ENCODE data around the gene PYY.

The PYY gene

GRCh38 chr17:43924558-43924957 lies 29.2 kb downstream of the PYY start:
- WGBS, result 73% methylated on average over 2 of the region's 2 CpGs
- H3K36me3 ChIP-seq (ENCODE audit: control insufficient read depth in 1 of 2, insufficient read depth in 2 of 2, low read depth in 1 of 2, low read length in 2 of 2), result no peaks in the 10 kb centered on the region

GRCh38 chr17:43920500-43921095 lies 33.1 kb downstream of the PYY start:
- H2BK120ac ChIP-seq (ENCODE audit: low read depth, low read length), result no peak overlapping the region
- H3K27ac ChIP-seq (ENCODE audit: low read length, poor library complexity, severe bottlenecking), result no peak overlapping the region
- no peak overlapping the region for H3K23ac ChIP-seq (ENCODE audit: low read length in 2 of 2)
- H4K91ac ChIP-seq (ENCODE audit: low read length), result no peak overlapping the region
- no peaks in the 10 kb centered on the region for H3K36me3 ChIP-seq (ENCODE audit: control insufficient read depth in 1 of 2, insufficient read depth in 2 of 2, low read depth in 1 of 2, low read length in 2 of 2)
- H3K27me3 ChIP-seq (ENCODE audit: control insufficient read depth in 1 of 2, insufficient read depth in 1 of 2, low read length in 2 of 2), result peaks cover 42 to 66% of the 10 kb centered on the region in 2 experiments
- H3K4me1 ChIP-seq (ENCODE audit: control insufficient read depth, insufficient read depth, low read depth, low read length), result peaks cover 9% of the 10 kb centered on the region
- 77% methylated on average over 9 of the region's 10 CpGs for WGBS
- no peak overlapping the region for H3K14ac ChIP-seq (ENCODE audit: low read length in 2 of 2)
- DNase-seq, result no peak
- no peak overlapping the region for H2AK5ac ChIP-seq (ENCODE audit: low read length, severe bottlenecking)
- H3K18ac ChIP-seq (ENCODE audit: low read depth in 1 of 2, low read length in 2 of 2), result no peak overlapping the region
- H3K9me3 ChIP-seq (ENCODE audit: control insufficient read depth, low read length), result no peaks in the 10 kb centered on the region
- no peak overlapping the region for H3K4me3 ChIP-seq (ENCODE audit: insufficient read depth in 1 of 2, low read depth in 1 of 2, low read length in 2 of 2)
- no peak overlapping the region for H3K4me2 ChIP-seq (ENCODE audit: low read length, poor library complexity, severe bottlenecking)
- H2BK12ac ChIP-seq (ENCODE audit: low read length in 2 of 2), result no peak overlapping the region
- no peak overlapping the region for H2AFZ ChIP-seq (ENCODE audit: low read depth, low read length)
- H2BK5ac ChIP-seq (ENCODE audit: low read depth, low read length, poor library complexity, severe bottlenecking), result no peak overlapping the region
- no peak overlapping the region for H3K4ac ChIP-seq (ENCODE audit: low read depth in 1 of 2, low read length in 2 of 2)
- H3K79me1 ChIP-seq (replicated peaks; ENCODE audit: low read length, poor library complexity, severe bottlenecking), result no peaks in the 10 kb centered on the region
- no peak overlapping the region for H3K9ac ChIP-seq (ENCODE audit: low read length)
- no peak overlapping the region for H4K8ac ChIP-seq (ENCODE audit: low read length)
- H2BK15ac ChIP-seq (ENCODE audit: low read depth, poor library complexity, severe bottlenecking), result no peak overlapping the region

More at GRCh38 chr17:43924558-43924957, 29.2 kb downstream of the PYY start:
- Histone ChIP-seq H2BK15ac (ENCODE audit: low read depth, poor library complexity, severe bottlenecking) (no peak overlapping the region), H3K23ac (ENCODE audit: low read length in 2 of 2) (no peak overlapping the region), H3K4ac (ENCODE audit: low read depth in 1 of 2, low read length in 2 of 2) (no peak overlapping the region), H3K18ac (ENCODE audit: low read depth in 1 of 2, low read length in 2 of 2) (no peak overlapping the region), H3K9me3 (ENCODE audit: control insufficient read depth, low read length) (no peaks in the 10 kb centered on the region), H3K27me3 (ENCODE audit: control insufficient read depth in 1 of 2, insufficient read depth in 1 of 2, low read length in 2 of 2) (peaks cover 62 to 66% of the 10 kb centered on the region in 2 experiments), H3K79me1 (replicated peaks; ENCODE audit: low read length, poor library complexity, severe bottlenecking) (no peaks in the 10 kb centered on the region), H2BK120ac (ENCODE audit: low read depth, low read length) (no peak overlapping the region), H4K8ac (ENCODE audit: low read length) (no peak overlapping the region), H2BK12ac (ENCODE audit: low read length in 2 of 2) (no peak overlapping the region), H4K91ac (ENCODE audit: low read length) (no peak overlapping the region), H3K9ac (ENCODE audit: low read length) (no peak overlapping the region), H2AK5ac (ENCODE audit: low read length, severe bottlenecking) (no peak overlapping the region), H3K14ac (ENCODE audit: low read length in 2 of 2) (no peak overlapping the region), H2AFZ (ENCODE audit: low read depth, low read length) (no peak overlapping the region), H3K27ac (ENCODE audit: low read length, poor library complexity, severe bottlenecking) (no peak overlapping the region), H3K4me1 (ENCODE audit: control insufficient read depth, insufficient read depth, low read depth, low read length) (peaks cover 7% of the 10 kb centered on the region), H3K4me3 (ENCODE audit: insufficient read depth in 1 of 2, low read depth in 1 of 2, low read length in 2 of 2) (no peak overlapping the region), H2BK5ac (ENCODE audit: low read depth, low read length, poor library complexity, severe bottlenecking) (no peak overlapping the region), H3K4me2 (ENCODE audit: low read length, poor library complexity, severe bottlenecking) (no peak overlapping the region)
- DNase-seq, result no peak

GRCh38 chr17:43918026-43918389 lies 35.7 kb downstream of the PYY start:
- no peak overlapping the region for H4K8ac ChIP-seq (ENCODE audit: low read length)
- H4K91ac ChIP-seq (ENCODE audit: low read length), result no peak overlapping the region
- no peak overlapping the region for H3K4ac ChIP-seq (ENCODE audit: low read depth in 1 of 2, low read length in 2 of 2)
- peak overlapping the region in 1 of 2 experiments; percentile 56 for H3K4me3 ChIP-seq (ENCODE audit: insufficient read depth in 1 of 2, low read depth in 1 of 2, low read length in 2 of 2)
- H3K79me1 ChIP-seq (replicated peaks; ENCODE audit: low read length, poor library complexity, severe bottlenecking), result no peaks in the 10 kb centered on the region
- H3K27ac ChIP-seq (ENCODE audit: low read length, poor library complexity, severe bottlenecking), result no peak overlapping the region
- DNase-seq, result no peak
- no peak overlapping the region for H2BK5ac ChIP-seq (ENCODE audit: low read depth, low read length, poor library complexity, severe bottlenecking)
- H3K18ac ChIP-seq (ENCODE audit: low read depth in 1 of 2, low read length in 2 of 2), result no peak overlapping the region
- 77% methylated on average over 13 of the region's 13 CpGs for WGBS
- H3K23ac ChIP-seq (ENCODE audit: low read length in 2 of 2), result no peak overlapping the region
- H2BK120ac ChIP-seq (ENCODE audit: low read depth, low read length), result no peak overlapping the region
- peaks cover 9% of the 10 kb centered on the region for H3K4me1 ChIP-seq (ENCODE audit: control insufficient read depth, insufficient read depth, low read depth, low read length)
- H3K36me3 ChIP-seq (ENCODE audit: control insufficient read depth in 1 of 2, insufficient read depth in 2 of 2, low read depth in 1 of 2, low read length in 2 of 2), result no peaks in the 10 kb centered on the region
- H2AFZ ChIP-seq (ENCODE audit: low read depth, low read length), result no peak overlapping the region
- H2BK15ac ChIP-seq (ENCODE audit: low read depth, poor library complexity, severe bottlenecking), result no peak overlapping the region
- no peak overlapping the region for H3K14ac ChIP-seq (ENCODE audit: low read length in 2 of 2)
- no peak overlapping the region for H2AK5ac ChIP-seq (ENCODE audit: low read length, severe bottlenecking)
- peak overlapping the region; percentile 18 for H3K4me2 ChIP-seq (ENCODE audit: low read length, poor library complexity, severe bottlenecking)
- H3K9me3 ChIP-seq (ENCODE audit: control insufficient read depth, low read length), result no peaks in the 10 kb centered on the region
- H2BK12ac ChIP-seq (ENCODE audit: low read length in 2 of 2), result no peak overlapping the region
- peaks cover 24 to 58% of the 10 kb centered on the region in 2 experiments for H3K27me3 ChIP-seq (ENCODE audit: control insufficient read depth in 1 of 2, insufficient read depth in 1 of 2, low read length in 2 of 2)
- no peak overlapping the region for H3K9ac ChIP-seq (ENCODE audit: low read length)

GRCh38 chr17:43917348-43918025 lies 36.3 kb downstream of the PYY start:
- no peak overlapping the region for H3K23ac ChIP-seq (ENCODE audit: low read length in 2 of 2)
- H3K18ac ChIP-seq (ENCODE audit: low read depth in 1 of 2, low read length in 2 of 2), result no peak overlapping the region
- H3K4ac ChIP-seq (ENCODE audit: low read depth in 1 of 2, low read length in 2 of 2), result no peak overlapping the region
- H3K27ac ChIP-seq (ENCODE audit: low read length, poor library complexity, severe bottlenecking), result no peak overlapping the region
- peak; percentile 26 for DNase-seq
- H3K27me3 ChIP-seq (ENCODE audit: control insufficient read depth in 1 of 2, insufficient read depth in 1 of 2, low read length in 2 of 2), result peaks cover 22 to 61% of the 10 kb centered on the region in 2 experiments
- no peak overlapping the region for H2BK15ac ChIP-seq (ENCODE audit: low read depth, poor library complexity, severe bottlenecking)
- no peak overlapping the region for H2BK12ac ChIP-seq (ENCODE audit: low read length in 2 of 2)
- H3K4me1 ChIP-seq (ENCODE audit: control insufficient read depth, insufficient read depth, low read depth, low read length), result peaks cover 9% of the 10 kb centered on the region
- no peak overlapping the region for H4K91ac ChIP-seq (ENCODE audit: low read length)
- no peak overlapping the region for H4K8ac ChIP-seq (ENCODE audit: low read length)
- no peak overlapping the region for H2BK120ac ChIP-seq (ENCODE audit: low read depth, low read length)
- no peak overlapping the region for H3K14ac ChIP-seq (ENCODE audit: low read length in 2 of 2)
- no peak overlapping the region for H2BK5ac ChIP-seq (ENCODE audit: low read depth, low read length, poor library complexity, severe bottlenecking)
- no peak overlapping the region for H3K9ac ChIP-seq (ENCODE audit: low read length)
- no peaks in the 10 kb centered on the region for H3K9me3 ChIP-seq (ENCODE audit: control insufficient read depth, low read length)
- peak overlapping the region; percentile 28 for H3K4me2 ChIP-seq (ENCODE audit: low read length, poor library complexity, severe bottlenecking)
- H3K79me1 ChIP-seq (replicated peaks; ENCODE audit: low read length, poor library complexity, severe bottlenecking), result no peaks in the 10 kb centered on the region
- H3K36me3 ChIP-seq (ENCODE audit: control insufficient read depth in 1 of 2, insufficient read depth in 2 of 2, low read depth in 1 of 2, low read length in 2 of 2), result no peaks in the 10 kb centered on the region
- H3K4me3 ChIP-seq (ENCODE audit: insufficient read depth in 1 of 2, low read depth in 1 of 2, low read length in 2 of 2), result peak overlapping the region in 1 of 2 experiments; percentile 56
- 26% methylated on average over 43 of the region's 43 CpGs for WGBS
- no peak overlapping the region for H2AK5ac ChIP-seq (ENCODE audit: low read length, severe bottlenecking)
- no peak overlapping the region for H2AFZ ChIP-seq (ENCODE audit: low read depth, low read length)
